C4-2B (cell line): ENCODE data around the gene ZBTB7A.

Experiments used
- H3K27ac ChIP-seq: fragments of 450-650 bp; 2 replicates; pipeline ENCODE4 v1.5.1; 2017
- CTCF ChIP-seq: fragments of 450-650 bp; conservative IDR thresholded peaks from 2 replicates; pipeline ENCODE4 v1.5.1; 2017; ENCODE audit warnings: mild to moderate bottlenecking
- ZFX ChIP-seq: fragments of 450-650 bp; IDR thresholded peaks from 2 replicates; pipeline ENCODE4 v1.6.1; 2017

ZBTB7A gene

GRCh38 chr19:4065430-4066175 lies 1.1 kb downstream of the ZBTB7A start:
- H3K27ac ChIP-seq, result peak overlapping the region; percentile 99

GRCh38 chr19:4064496-4065260 lies 2.0 kb downstream of the ZBTB7A start:
- H3K27ac ChIP-seq, result peak overlapping the region; percentile 99
- no peak for TF ChIP-seq CTCF
- no peak; the same call in 1 of the 2 replicates for TF ChIP-seq ZFX

More at GRCh38 chr19:4065430-4066175, 1.1 kb downstream of the ZBTB7A start:
- no peak for TF ChIP-seq CTCF
- peak; percentile 99 for TF ChIP-seq ZFX

- H3K27ac ChIP-seq, result peak overlapping the region; percentile 99
- TF ChIP-seq ZFX, result peak; percentile 66; the same call in 1 of the 2 replicates
- TF ChIP-seq CTCF, result no peak
Measured at GRCh38 chr19:4064149-4064495, 2.6 kb downstream of the ZBTB7A start.

GRCh38 chr19:4063369-4064148 lies 3.1 kb downstream of the ZBTB7A start:
- H3K27ac ChIP-seq, result peak overlapping the region; percentile 99
- no peak for TF ChIP-seq CTCF
- 0 out of 2 replicates have a peak, but pooled peaks have one; percentile 47 for TF ChIP-seq ZFX

DNA sequence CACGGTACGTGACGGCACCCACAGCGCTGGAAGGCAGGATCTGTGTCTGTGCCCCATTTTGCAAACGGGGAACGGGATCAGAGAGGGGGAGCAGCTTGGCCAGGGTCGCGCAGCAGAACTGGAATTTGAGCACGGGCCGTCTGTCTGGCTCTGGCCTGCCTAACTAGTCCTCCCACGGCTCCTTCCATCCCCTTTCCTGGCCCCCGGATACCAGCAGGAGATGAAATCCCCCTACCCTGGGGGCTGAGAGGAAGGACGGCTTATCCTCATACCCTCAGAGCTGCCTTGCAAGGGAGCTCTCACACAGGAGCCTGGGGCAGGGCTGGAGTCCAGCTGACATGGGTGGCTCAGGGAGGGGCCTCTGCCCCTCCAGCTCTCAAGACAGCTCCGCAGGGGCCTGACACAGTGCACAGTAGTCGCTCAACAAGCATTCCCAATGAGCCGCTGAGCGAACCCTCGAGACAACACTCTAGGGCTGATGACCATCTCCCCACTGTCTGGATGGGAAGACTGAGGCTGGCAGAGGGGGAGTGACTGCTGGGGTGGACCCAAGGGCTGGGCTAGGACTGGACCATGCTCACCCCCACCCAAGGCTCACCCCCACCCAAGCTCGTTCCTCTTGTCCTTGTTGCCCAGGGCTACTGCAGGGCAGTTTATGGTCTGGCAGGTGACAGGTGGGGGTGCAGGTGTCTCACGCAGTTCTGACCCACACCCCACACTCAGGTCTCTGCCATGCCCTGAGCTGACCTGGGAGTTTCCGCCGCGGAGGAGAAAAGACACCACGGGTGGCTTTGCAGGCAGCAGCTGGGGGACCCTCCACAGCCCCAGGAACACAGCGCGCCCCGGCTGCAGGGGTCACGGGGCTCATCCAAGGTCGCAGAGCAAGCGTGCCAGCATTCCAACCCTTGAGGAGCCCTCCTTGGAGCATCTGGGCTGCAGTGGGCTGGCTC lies 4.0 kb downstream of the ZBTB7A start:
- TF ChIP-seq CTCF (no peak), ZFX (no peak)
- peak overlapping the region; percentile 99 for H3K27ac ChIP-seq

DNA sequence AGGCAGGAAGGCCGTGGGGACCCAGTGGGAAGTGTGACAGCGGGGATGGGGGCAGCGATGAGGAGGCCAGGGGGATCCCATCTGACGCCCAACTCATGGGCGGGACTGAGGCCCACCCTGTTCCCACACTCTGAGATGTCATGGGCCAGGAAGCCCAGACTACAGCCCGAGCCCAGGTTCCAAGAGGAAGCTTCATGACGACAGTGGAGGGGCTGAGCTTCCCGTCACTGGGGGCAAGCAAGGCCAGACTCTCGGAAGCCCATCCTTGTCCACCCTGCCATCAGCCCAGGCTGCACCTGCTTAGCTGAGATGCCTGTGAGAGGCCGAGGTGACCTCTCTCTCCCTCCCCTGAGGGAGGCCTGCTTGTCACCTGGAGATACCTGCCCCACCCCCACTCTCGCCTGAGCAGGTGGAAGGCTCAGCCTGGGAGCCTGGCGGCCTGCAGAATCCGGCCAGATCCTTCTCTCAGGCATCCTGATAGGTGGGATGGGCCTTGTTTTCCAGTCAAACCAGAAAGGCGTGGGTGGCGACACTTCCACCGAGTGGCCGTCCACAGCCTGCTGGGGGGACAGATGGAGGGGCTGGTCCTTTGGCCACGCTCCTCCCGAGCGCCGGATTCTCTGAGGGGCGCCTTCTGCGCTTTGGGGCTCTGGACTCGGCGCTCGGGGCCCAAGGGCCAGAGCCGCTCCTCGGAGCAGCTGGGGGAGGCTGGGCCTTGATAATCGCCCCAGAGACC lies 4.8 kb downstream of the ZBTB7A start:
- H3K27ac ChIP-seq, result peak overlapping the region; percentile 99
- TF ChIP-seq ZFX (0 out of 2 replicates have a peak, but pooled peaks have one; percentile 18), CTCF (no peak)
